Prostate gland (tissue), 2 donors: ENCODE measurements around the gene NMBR. TPM values are rescaled to one million over a fixed set of nuclear protein-coding genes. Genes with fewer than 3 reads are reported as not detected.
A peak's percentile ranks its signal among the peaks of the same experiment; 100 is the strongest.
"Not testable (repeated sequence)": the region's sequence is repeated elsewhere in the genome, so short reads cannot be mapped to it uniquely, and the experiment has no call there.

Source experiments
- DNase-seq: peaks from one replicate; pipeline ENCODE4 v3.0.0-alpha.2; 2019; ENCODE audit warnings: low spot score
- H3K27ac ChIP-seq, 2 donors: fragments of 200-600 bp; sonication (generic); 2 replicates each; pipeline ENCODE4 v1.5.1; 2017 to 2019
- H3K27me3 ChIP-seq: fragments of 200-600 bp; sonication (generic); replicated peaks from 2 replicates; pipeline ENCODE4 v1.5.1; 2019; ENCODE audit not compliant: insufficient read depth
- H3K36me3 ChIP-seq, 2 donors: fragments of 200-600 bp; sonication (generic); 1 replicate in 1 of 2; 2 replicates in 1 of 2; pipeline versions ENCODE4 v1.5.1 to v1.8.1; 2017 to 2019
- H3K4me1 ChIP-seq: fragments of 200-600 bp; sonication (generic); replicated peaks from 2 replicates; pipeline ENCODE4 v1.5.1; 2019
- H3K4me3 ChIP-seq, 2 donors: fragments of 200-600 bp; sonication (generic); 2 replicates each; pipeline ENCODE4 v1.5.1; 2017 to 2019
- H3K9me3 ChIP-seq: fragments of 200-600 bp; sonication (generic); 2 replicates; pipeline ENCODE4 v1.5.1; 2017
- POLR2A ChIP-seq: fragments of 450-650 bp; IDR thresholded peaks from one replicate; pipeline ENCODE4 v1.6.1; 2016; ENCODE audit warnings: antibody characterized with exemption, mild to moderate bottlenecking
- POLR2AphosphoS5 ChIP-seq: sonication (generic); formaldehyde crosslinking; IDR thresholded peaks from one replicate; pipeline ENCODE4 v1.6.1; 2017; ENCODE audit warnings: antibody characterized with exemption
- WGBS: methylation state at CpG from one replicate; pipeline ENCODE4 v1.1.5; 2018; 5-methylcytosine and 5-hydroxymethylcytosine counted together
- intact Hi-C: fragments of 100-400 bp; cut with DNase I; formaldehyde crosslinking; loops from one replicate; pipeline ENCODE4 v1.14.2; 2022
- total RNA-seq, 2 donors: library from RNA; depleted of rRNA; stranded (reverse); fragments of >200 nt; gene quantifications; one replicate each; pipeline ENCODE4 v1.1.0, GENCODE V29; 2016
- TF ChIP-seq, protein P1 (sequence below), 4 experiments: fragments of 200-600 bp in 2 of 4; fragments of 450-650 bp in 2 of 4; sonication (generic) in 2 of 4; IDR thresholded peaks; 1 replicate in 3 of 4; 2 replicates in 1 of 4; pipeline ENCODE4 v1.5.1; 2016 to 2019; ENCODE audit warnings: antibody characterized with exemption in 4 of 4, mild to moderate bottlenecking in 2 of 4, moderate library complexity in 2 of 4

Gene NMBR
- not detected for total RNA-seq

GRCh38 chr6:142146828-142147662 is at the start of gene NMBR, which contains the start of gene VTA1:
TSS of gene NMBR (minus strand) at chr6:142147122. CDS start at chr6:142088658, 58,464 bp downstream.
TSS of gene VTA1 (plus strand) at chr6:142147263. CDS start at chr6:142147288, 25 bp downstream.
- peak within 1 kb of the TSS; percentile 41 to 64 for H3K27ac ChIP-seq

GRCh38 chr6:142195862-142196541 is 49.1 kb upstream of the NMBR start:
- H3K36me3 ChIP-seq: no peaks in the 10 kb centered on the region
- H3K27me3 ChIP-seq: no peaks in the 10 kb centered on the region
- no peak for DNase-seq
- no peak overlapping the region for H3K4me3 ChIP-seq
- intact Hi-C loops: no loop called here
- WGBS: 75% methylated on average over 4 of the region's 4 CpGs
- H3K9me3 ChIP-seq: no peaks in the 10 kb centered on the region
- no peak for TF ChIP-seq POLR2A
- peak; percentile 23 for TF ChIP-seq POLR2AphosphoS5
- H3K4me1 ChIP-seq: no peaks in the 10 kb centered on the region
- H3K27ac ChIP-seq: no peak overlapping the region

More at GRCh38 chr6:142146828-142147662, at the start of gene NMBR, which contains the start of gene VTA1:
- Histone ChIP-seq H3K4me3 (peak within 1 kb of the TSS; percentile 80 to 86), H3K4me1 (peaks cover 4% of the 10 kb centered on the region), H3K27me3 (no peaks in the 10 kb centered on the region), H3K9me3 (no peaks in the 10 kb centered on the region), H3K36me3 (no peaks in the 10 kb centered on the region)
- under 1% methylated on average over 38 of the region's 38 CpGs for WGBS
- intact Hi-C loops: loop anchor here (5.0 kb wide), 1 partner anchor 240 kb away; no protein-coding TSS in a partner anchor
- TF ChIP-seq POLR2AphosphoS5: peak; percentile 100
- TF ChIP-seq, protein P1, sequence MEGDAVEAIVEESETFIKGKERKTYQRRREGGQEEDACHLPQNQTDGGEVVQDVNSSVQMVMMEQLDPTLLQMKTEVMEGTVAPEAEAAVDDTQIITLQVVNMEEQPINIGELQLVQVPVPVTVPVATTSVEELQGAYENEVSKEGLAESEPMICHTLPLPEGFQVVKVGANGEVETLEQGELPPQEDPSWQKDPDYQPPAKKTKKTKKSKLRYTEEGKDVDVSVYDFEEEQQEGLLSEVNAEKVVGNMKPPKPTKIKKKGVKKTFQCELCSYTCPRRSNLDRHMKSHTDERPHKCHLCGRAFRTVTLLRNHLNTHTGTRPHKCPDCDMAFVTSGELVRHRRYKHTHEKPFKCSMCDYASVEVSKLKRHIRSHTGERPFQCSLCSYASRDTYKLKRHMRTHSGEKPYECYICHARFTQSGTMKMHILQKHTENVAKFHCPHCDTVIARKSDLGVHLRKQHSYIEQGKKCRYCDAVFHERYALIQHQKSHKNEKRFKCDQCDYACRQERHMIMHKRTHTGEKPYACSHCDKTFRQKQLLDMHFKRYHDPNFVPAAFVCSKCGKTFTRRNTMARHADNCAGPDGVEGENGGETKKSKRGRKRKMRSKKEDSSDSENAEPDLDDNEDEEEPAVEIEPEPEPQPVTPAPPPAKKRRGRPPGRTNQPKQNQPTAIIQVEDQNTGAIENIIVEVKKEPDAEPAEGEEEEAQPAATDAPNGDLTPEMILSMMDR (IDR thresholded peaks at IDR 0.05): peak; percentile 78 to 97 (median 94)
- no peak for TF ChIP-seq POLR2A
- DNase-seq: peak; percentile 98

GRCh38 chr6:142193621-142194020 is 46.7 kb upstream of the NMBR start:
- DNase-seq: no peak
- no peaks in the 10 kb centered on the region for H3K9me3 ChIP-seq
- no peak overlapping the region for H3K27ac ChIP-seq
- TF ChIP-seq, protein P1 (IDR thresholded peaks at IDR 0.05): no peak
- TF ChIP-seq POLR2AphosphoS5 (no peak), POLR2A (no peak)
- no peaks in the 10 kb centered on the region for H3K36me3 ChIP-seq
- no peaks in the 10 kb centered on the region for H3K27me3 ChIP-seq
- intact Hi-C loops: no loop called here
- no peaks in the 10 kb centered on the region for H3K4me1 ChIP-seq
- no peak overlapping the region for H3K4me3 ChIP-seq

DNA sequence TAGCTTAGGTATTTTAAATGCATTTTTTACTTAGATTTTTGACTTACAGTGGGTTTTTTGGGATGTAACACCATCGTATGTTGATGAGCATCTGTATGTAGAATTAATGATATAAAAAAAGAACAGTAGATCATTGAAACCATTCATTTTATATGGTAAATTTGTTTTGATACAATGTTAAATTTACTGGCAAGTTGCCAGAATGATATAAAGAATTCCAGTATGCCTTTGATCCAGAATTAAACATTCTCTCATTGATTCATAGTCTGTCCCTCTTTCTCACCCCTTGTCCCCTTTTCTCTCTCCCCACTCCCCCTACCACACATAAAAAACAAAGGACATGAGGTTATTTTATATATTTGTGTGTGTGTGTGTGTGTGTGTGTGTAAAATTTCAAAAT is 45.4 kb upstream of the NMBR start:
- TF ChIP-seq, protein P1 (IDR thresholded peaks at IDR 0.05): no peak
- no peak for TF ChIP-seq POLR2AphosphoS5
- TF ChIP-seq POLR2A: no peak
- Histone ChIP-seq H3K4me1 (no peaks in the 10 kb centered on the region), H3K9me3 (no peaks in the 10 kb centered on the region), H3K27me3 (no peaks in the 10 kb centered on the region), H3K4me3 (no peak overlapping the region), H3K36me3 (no peaks in the 10 kb centered on the region), H3K27ac (no peak overlapping the region)
- intact Hi-C loops: no loop called here
- no peak for DNase-seq
- WGBS: 98% methylated on average over 1 of the region's 1 CpG

DNA sequence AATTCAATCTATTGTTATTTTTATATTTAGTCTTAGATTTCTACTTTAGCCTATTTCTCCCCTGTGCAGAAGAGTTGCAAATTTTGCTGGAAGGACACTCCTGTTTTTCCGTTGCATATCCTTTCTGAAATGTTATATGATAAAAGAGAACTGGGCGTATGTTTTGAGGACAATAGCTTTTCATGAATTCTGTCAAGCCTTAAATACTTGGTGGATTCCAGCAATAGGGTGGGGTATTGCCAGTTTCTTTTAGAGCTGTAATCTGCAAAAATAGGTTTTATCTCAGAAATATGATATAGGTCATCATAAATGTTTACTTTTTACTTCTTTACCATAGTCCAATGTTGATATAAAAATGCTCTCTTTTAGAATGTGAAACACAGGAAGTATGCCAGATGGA is 42.1 kb upstream of the NMBR start:
- 65% methylated on average over 2 of the region's 2 CpGs for WGBS
- no peaks in the 10 kb centered on the region for H3K36me3 ChIP-seq
- no peak overlapping the region for H3K4me3 ChIP-seq
- H3K9me3 ChIP-seq: no peaks in the 10 kb centered on the region
- no peaks in the 10 kb centered on the region for H3K27me3 ChIP-seq
- TF ChIP-seq POLR2A (no peak), POLR2AphosphoS5 (no peak)
- TF ChIP-seq, protein P1 (IDR thresholded peaks at IDR 0.05): no peak
- no peak for DNase-seq
- intact Hi-C loops: no loop called here
- no peak overlapping the region for H3K27ac ChIP-seq
- no peaks in the 10 kb centered on the region for H3K4me1 ChIP-seq

GRCh38 chr6:142188341-142188740 is 41.4 kb upstream of the NMBR start:
- H3K36me3 ChIP-seq, intact Hi-C loops, H3K4me1 ChIP-seq, H3K27me3 ChIP-seq, DNase-seq, H3K4me3 ChIP-seq, H3K27ac ChIP-seq, H3K9me3 ChIP-seq: not testable (repeated sequence)
- WGBS: 89% methylated on average over 8 of the region's 8 CpGs
